ENCODE results near the gene ABHD14A.

The ABHD14A gene

DNA sequence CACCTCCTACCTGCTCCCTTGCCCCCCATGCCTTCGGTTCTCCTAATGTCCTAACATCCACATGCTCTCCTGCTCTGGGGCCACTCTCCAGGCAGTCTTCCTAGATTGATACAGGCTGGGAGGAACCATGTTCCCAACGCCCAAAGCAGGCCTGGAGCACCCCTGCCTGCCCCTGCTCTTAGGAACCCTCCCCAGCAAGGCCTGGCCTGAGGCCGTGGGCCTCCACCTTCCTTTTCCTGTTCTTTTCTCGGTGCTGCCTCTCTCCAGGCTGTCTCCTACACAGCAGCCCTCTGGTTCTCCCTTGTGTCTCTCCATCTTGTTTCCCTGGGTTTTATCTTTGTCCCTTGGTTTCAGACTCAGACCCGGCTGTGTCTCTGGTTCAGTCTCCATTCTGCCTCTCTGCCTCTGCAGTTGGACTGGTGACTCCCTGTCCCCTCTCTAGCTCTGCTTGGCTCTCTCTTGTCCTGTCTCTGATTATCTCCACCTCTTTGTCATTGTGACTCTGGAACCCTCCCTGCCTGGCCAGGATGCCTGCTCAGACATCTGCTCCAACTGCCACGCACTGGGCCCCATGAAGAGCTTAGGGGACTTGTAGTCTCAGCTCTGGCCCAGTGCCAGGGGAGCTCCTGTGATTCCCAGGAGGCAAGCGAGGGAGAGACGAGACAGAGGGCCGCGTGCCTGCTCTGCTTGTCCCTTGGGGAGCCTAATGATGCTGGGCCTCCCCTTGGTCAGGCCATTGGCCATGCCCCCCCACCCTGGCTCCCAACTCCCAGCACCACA, 46.8 kb downstream of the ABHD14A start:
- TF ChIP-seq, protein P1, sequence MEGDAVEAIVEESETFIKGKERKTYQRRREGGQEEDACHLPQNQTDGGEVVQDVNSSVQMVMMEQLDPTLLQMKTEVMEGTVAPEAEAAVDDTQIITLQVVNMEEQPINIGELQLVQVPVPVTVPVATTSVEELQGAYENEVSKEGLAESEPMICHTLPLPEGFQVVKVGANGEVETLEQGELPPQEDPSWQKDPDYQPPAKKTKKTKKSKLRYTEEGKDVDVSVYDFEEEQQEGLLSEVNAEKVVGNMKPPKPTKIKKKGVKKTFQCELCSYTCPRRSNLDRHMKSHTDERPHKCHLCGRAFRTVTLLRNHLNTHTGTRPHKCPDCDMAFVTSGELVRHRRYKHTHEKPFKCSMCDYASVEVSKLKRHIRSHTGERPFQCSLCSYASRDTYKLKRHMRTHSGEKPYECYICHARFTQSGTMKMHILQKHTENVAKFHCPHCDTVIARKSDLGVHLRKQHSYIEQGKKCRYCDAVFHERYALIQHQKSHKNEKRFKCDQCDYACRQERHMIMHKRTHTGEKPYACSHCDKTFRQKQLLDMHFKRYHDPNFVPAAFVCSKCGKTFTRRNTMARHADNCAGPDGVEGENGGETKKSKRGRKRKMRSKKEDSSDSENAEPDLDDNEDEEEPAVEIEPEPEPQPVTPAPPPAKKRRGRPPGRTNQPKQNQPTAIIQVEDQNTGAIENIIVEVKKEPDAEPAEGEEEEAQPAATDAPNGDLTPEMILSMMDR (IDR thresholded peaks at IDR 0.05; ENCODE audit: insufficient read depth, low read length): no peak
- TF ChIP-seq, protein P2, sequence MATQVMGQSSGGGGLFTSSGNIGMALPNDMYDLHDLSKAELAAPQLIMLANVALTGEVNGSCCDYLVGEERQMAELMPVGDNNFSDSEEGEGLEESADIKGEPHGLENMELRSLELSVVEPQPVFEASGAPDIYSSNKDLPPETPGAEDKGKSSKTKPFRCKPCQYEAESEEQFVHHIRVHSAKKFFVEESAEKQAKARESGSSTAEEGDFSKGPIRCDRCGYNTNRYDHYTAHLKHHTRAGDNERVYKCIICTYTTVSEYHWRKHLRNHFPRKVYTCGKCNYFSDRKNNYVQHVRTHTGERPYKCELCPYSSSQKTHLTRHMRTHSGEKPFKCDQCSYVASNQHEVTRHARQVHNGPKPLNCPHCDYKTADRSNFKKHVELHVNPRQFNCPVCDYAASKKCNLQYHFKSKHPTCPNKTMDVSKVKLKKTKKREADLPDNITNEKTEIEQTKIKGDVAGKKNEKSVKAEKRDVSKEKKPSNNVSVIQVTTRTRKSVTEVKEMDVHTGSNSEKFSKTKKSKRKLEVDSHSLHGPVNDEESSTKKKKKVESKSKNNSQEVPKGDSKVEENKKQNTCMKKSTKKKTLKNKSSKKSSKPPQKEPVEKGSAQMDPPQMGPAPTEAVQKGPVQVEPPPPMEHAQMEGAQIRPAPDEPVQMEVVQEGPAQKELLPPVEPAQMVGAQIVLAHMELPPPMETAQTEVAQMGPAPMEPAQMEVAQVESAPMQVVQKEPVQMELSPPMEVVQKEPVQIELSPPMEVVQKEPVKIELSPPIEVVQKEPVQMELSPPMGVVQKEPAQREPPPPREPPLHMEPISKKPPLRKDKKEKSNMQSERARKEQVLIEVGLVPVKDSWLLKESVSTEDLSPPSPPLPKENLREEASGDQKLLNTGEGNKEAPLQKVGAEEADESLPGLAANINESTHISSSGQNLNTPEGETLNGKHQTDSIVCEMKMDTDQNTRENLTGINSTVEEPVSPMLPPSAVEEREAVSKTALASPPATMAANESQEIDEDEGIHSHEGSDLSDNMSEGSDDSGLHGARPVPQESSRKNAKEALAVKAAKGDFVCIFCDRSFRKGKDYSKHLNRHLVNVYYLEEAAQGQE (IDR thresholded peaks at IDR 0.05; ENCODE audit: insufficient replicate concordance, low read depth): no peak
- TF ChIP-seq POLR2AphosphoS5 (IDR thresholded peaks at IDR 0.05; ENCODE audit: low read depth) (no peak), GABPA (IDR thresholded peaks at IDR 0.05; ENCODE audit: low read depth) (no peak), SPI1 (IDR thresholded peaks at IDR 0.05; ENCODE audit: borderline replicate concordance, low read depth) (no peak)
- H3K27ac ChIP-seq (replicated peaks): no peak overlapping the region
- H3K4me3 ChIP-seq (replicated peaks; ENCODE audit: insufficient read depth, low read length): no peak overlapping the region
- DNase-seq (ENCODE audit: low read depth in 1 of 2, low spot score in 1 of 2): no peak
- H3K27me3 ChIP-seq (ENCODE audit: insufficient read depth, poor library complexity, severe bottlenecking): no peaks in the 10 kb centered on the region

DNA sequence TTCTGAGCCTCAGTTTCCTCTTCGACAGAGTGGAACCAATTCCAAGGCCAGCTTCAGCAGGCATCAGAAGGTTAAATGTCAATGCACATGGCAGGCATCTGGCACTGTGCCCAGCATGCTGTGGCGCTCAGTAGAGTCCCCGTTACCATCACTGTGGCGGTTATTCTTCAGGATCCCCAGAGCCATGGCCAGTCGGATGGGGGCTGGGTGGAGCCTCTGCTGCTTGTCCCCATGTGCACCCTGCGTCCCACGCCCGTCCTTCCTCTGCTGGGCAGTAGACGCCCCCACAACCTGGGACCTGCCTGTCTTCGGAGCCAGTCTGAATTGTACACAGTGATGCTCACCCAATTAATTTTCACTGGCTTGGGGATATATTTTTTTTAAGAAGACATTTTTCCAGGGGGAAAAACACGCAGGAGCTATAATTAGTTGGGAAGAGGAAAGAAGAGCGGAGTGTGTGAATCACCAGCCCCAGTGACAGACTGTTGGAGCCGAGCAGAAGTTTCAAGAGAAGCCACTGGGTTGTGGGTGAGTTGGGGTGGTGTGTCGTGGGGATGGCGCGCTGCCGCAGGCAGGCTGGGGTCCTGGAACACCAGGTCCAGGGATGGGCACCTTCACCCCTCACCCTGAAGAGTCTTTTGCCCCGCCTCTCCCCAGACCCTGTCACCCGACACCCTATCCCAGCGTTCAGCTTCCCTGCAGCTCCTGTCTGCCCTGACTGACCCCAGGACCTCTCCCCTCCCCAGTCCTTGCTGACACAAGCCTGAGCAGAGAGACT, 47.6 kb downstream of the ABHD14A start:
- no peak for DNase-seq (ENCODE audit: low read depth in 1 of 2, low spot score in 1 of 2)
- TF ChIP-seq SPI1 (IDR thresholded peaks at IDR 0.05; ENCODE audit: borderline replicate concordance, low read depth): no peak
- no peak for TF ChIP-seq GABPA (IDR thresholded peaks at IDR 0.05; ENCODE audit: low read depth)
- TF ChIP-seq, protein P1 (IDR thresholded peaks at IDR 0.05; ENCODE audit: insufficient read depth, low read length): no peak
- TF ChIP-seq POLR2AphosphoS5 (IDR thresholded peaks at IDR 0.05; ENCODE audit: low read depth): no peak
- TF ChIP-seq, protein P2 (IDR thresholded peaks at IDR 0.05; ENCODE audit: insufficient replicate concordance, low read depth): no peak
- H3K27me3 ChIP-seq (ENCODE audit: insufficient read depth, poor library complexity, severe bottlenecking): no peaks in the 10 kb centered on the region
- H3K27ac ChIP-seq (replicated peaks): no peak overlapping the region
- no peak overlapping the region for H3K4me3 ChIP-seq (replicated peaks; ENCODE audit: insufficient read depth, low read length)

DNA sequence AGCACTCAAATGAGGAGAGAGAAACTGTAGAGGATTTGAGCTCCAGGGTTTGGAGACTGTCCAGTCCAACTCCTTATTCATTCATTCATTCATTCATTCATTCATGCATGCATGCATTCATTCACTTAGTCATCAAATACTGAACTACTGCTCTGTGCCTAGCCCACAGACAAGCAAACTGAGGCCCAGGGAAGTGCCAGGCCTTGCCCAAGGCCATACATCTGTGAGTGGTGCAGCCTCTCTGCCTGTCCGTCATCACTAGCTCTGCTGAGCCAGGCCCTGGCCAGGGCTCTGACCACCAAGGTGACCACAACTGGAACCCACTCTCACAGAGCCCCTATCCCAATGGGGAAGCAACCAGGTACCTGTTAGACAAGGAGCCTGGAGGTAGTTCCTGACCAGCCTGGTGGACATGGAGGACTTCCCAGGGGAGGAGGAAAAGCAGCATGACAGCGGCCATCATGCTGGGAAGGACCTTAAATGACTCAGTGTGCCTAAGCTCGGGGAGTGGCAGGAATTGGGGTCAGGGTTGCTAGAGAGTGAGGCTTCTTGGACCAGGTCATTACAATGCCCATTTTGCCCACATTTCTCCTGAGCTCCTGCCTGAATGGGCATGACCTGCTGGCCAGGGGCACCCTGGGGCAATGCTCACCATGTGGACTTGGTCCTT, 48.4 kb downstream of the ABHD14A start:
- Histone ChIP-seq H3K27me3 (ENCODE audit: insufficient read depth, poor library complexity, severe bottlenecking) (no peaks in the 10 kb centered on the region), H3K4me3 (replicated peaks; ENCODE audit: insufficient read depth, low read length) (no peak overlapping the region), H3K27ac (replicated peaks) (no peak overlapping the region)
- TF ChIP-seq, protein P1 (IDR thresholded peaks at IDR 0.05; ENCODE audit: insufficient read depth, low read length): no peak
- no peak for TF ChIP-seq SPI1 (IDR thresholded peaks at IDR 0.05; ENCODE audit: borderline replicate concordance, low read depth)
- TF ChIP-seq GABPA (IDR thresholded peaks at IDR 0.05; ENCODE audit: low read depth): no peak
- TF ChIP-seq POLR2AphosphoS5 (IDR thresholded peaks at IDR 0.05; ENCODE audit: low read depth): no peak
- TF ChIP-seq, protein P2 (IDR thresholded peaks at IDR 0.05; ENCODE audit: insufficient replicate concordance, low read depth): no peak
- no peak for DNase-seq (ENCODE audit: low read depth in 1 of 2, low spot score in 1 of 2)

Data from HL-60 (cell line).